ENCODE results near the gene TAS2R38. TPM values are rescaled to one million over a fixed set of nuclear protein-coding genes. Genes with fewer than 3 reads are reported as not detected.

The TAS2R38 gene
- total and polyA plus RNA-seq, 2 experiments from 2014 or later, result 0.24 TPM; not detected in 1

DNA sequence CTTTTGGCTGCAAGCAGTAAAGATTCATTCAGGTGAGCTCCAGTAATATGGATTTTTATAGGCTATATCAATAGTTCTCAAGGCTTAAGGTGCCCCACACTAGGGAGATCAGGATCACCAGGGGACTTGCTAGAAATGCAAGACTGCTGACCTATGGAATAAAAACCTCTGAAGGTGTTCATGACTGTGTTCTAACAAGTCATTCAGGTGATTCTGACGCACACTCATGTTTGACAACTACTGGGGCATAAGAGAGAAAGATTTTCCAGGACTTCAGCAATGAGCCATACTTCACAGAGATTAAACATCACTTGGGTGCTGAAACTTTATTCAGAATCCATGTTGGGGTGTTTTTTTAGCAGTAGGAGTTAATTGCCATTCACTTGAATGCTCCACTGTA is 4.8 kb upstream of the TAS2R38 start (continued):
- TF ChIP-seq, protein P1, sequence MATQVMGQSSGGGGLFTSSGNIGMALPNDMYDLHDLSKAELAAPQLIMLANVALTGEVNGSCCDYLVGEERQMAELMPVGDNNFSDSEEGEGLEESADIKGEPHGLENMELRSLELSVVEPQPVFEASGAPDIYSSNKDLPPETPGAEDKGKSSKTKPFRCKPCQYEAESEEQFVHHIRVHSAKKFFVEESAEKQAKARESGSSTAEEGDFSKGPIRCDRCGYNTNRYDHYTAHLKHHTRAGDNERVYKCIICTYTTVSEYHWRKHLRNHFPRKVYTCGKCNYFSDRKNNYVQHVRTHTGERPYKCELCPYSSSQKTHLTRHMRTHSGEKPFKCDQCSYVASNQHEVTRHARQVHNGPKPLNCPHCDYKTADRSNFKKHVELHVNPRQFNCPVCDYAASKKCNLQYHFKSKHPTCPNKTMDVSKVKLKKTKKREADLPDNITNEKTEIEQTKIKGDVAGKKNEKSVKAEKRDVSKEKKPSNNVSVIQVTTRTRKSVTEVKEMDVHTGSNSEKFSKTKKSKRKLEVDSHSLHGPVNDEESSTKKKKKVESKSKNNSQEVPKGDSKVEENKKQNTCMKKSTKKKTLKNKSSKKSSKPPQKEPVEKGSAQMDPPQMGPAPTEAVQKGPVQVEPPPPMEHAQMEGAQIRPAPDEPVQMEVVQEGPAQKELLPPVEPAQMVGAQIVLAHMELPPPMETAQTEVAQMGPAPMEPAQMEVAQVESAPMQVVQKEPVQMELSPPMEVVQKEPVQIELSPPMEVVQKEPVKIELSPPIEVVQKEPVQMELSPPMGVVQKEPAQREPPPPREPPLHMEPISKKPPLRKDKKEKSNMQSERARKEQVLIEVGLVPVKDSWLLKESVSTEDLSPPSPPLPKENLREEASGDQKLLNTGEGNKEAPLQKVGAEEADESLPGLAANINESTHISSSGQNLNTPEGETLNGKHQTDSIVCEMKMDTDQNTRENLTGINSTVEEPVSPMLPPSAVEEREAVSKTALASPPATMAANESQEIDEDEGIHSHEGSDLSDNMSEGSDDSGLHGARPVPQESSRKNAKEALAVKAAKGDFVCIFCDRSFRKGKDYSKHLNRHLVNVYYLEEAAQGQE (IDR thresholded peaks at IDR 0.05; ENCODE audit: unreplicated experiment), result no peak
- TF ChIP-seq EZH2 (IDR thresholded peaks at IDR 0.05; ENCODE audit: low read depth, unreplicated experiment) (no peak), NANOG (IDR thresholded peaks at IDR 0.05; ENCODE audit: borderline replicate concordance) (no peak), EZH2phosphoT487 (IDR thresholded peaks at IDR 0.05; ENCODE audit: unreplicated experiment) (no peak), STAT1 (IDR thresholded peaks at IDR 0.05; ENCODE audit: unreplicated experiment) (no peak)
- TF ChIP-seq, protein P2, sequence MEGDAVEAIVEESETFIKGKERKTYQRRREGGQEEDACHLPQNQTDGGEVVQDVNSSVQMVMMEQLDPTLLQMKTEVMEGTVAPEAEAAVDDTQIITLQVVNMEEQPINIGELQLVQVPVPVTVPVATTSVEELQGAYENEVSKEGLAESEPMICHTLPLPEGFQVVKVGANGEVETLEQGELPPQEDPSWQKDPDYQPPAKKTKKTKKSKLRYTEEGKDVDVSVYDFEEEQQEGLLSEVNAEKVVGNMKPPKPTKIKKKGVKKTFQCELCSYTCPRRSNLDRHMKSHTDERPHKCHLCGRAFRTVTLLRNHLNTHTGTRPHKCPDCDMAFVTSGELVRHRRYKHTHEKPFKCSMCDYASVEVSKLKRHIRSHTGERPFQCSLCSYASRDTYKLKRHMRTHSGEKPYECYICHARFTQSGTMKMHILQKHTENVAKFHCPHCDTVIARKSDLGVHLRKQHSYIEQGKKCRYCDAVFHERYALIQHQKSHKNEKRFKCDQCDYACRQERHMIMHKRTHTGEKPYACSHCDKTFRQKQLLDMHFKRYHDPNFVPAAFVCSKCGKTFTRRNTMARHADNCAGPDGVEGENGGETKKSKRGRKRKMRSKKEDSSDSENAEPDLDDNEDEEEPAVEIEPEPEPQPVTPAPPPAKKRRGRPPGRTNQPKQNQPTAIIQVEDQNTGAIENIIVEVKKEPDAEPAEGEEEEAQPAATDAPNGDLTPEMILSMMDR (conservative IDR thresholded peaks at IDR 0.05; ENCODE audit: low read depth in 2 of 2), result no peak
- TF ChIP-seq, protein P3, sequence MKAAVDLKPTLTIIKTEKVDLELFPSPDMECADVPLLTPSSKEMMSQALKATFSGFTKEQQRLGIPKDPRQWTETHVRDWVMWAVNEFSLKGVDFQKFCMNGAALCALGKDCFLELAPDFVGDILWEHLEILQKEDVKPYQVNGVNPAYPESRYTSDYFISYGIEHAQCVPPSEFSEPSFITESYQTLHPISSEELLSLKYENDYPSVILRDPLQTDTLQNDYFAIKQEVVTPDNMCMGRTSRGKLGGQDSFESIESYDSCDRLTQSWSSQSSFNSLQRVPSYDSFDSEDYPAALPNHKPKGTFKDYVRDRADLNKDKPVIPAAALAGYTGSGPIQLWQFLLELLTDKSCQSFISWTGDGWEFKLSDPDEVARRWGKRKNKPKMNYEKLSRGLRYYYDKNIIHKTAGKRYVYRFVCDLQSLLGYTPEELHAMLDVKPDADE (IDR thresholded peaks at IDR 0.05), result no peak

DNA sequence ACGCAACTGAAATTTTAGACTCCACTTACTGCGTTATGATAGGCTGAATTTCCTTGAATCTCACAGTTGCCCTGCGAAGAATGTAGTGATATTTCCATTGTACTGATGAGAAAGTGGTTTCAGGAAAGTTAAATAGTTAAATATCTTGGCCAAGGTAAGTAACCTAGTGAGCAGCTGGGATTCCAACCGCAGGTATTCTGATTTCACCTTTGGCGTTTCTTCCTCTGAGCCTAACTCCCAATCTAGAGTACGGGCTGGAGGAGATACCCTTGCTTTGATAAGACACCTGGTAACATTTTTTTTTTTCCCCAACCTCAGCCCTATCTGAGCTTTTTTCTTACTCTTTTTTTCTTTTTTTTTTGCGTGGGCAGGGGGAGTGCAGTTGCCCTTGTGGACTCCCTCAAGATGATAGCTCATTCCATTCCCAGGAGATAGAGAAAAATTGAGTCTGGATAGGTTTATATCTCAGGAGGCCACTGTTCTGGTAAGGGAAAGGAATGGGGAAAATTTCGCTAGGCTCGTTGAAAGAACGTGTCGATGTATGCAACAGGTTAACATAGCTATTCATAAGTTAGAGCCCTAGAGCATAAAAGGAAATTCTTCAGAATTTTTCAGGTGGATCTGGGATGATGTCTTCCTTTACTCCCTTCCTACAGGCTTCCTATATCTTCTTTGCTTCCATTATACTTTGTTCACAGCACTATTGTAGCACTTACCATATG is 3.1 kb upstream of the TAS2R38 start:
- Histone ChIP-seq H4K20me1 (replicated peaks; ENCODE audit: insufficient read depth) (no peaks in the 10 kb centered on the region), H2AFZ (peak overlapping the region; percentile 9; the same call in 1 of the 2 replicates), H3K4me2 (no peak overlapping the region; the same call in 1 of the 2 replicates), H3K36me3 (ENCODE audit: insufficient read depth) (no peaks in the 10 kb centered on the region), H3K4me3 (peak overlapping the region; percentile 15; the same call in 1 of the 2 replicates), H3F3A (replicated peaks; ENCODE audit: low read depth) (no peaks in the 10 kb centered on the region), H3K4me1 (ENCODE audit: insufficient read depth) (no peaks in the 10 kb centered on the region), H3K27me3 (ENCODE audit: insufficient read depth) (no peaks in the 10 kb centered on the region), H3K27ac (ENCODE audit: low read depth) (no peak overlapping the region), H3K79me2 (replicated peaks; ENCODE audit: insufficient read depth) (no peaks in the 10 kb centered on the region), H3K9me2 (ENCODE audit: insufficient read depth) (no peaks in the 10 kb centered on the region)
- Mint-ChIP-seq H3K27me3 (ENCODE audit: insufficient read depth, low read depth, poor library complexity) (peaks cover 5% of the 10 kb centered on the region), H3K9me3 (peaks cover 7% of the 10 kb centered on the region; the same call in 2 of the 3 replicates), H3K4me3 (peak overlapping the region; percentile 12; the same call in 1 of the 3 replicates), H3K36me3 (ENCODE audit: low read depth) (no peaks in the 10 kb centered on the region), H3K4me1 (peaks cover 6% of the 10 kb centered on the region; the same call in 2 of the 3 replicates), H3K27ac (no peak overlapping the region)
- ATAC-seq (peak; percentile 32), DNase-seq (ENCODE audit: low spot score) (no peak)
- no peak for TF ChIP-seq STAT1 (IDR thresholded peaks at IDR 0.05; ENCODE audit: unreplicated experiment)
- TF ChIP-seq, protein P4, sequence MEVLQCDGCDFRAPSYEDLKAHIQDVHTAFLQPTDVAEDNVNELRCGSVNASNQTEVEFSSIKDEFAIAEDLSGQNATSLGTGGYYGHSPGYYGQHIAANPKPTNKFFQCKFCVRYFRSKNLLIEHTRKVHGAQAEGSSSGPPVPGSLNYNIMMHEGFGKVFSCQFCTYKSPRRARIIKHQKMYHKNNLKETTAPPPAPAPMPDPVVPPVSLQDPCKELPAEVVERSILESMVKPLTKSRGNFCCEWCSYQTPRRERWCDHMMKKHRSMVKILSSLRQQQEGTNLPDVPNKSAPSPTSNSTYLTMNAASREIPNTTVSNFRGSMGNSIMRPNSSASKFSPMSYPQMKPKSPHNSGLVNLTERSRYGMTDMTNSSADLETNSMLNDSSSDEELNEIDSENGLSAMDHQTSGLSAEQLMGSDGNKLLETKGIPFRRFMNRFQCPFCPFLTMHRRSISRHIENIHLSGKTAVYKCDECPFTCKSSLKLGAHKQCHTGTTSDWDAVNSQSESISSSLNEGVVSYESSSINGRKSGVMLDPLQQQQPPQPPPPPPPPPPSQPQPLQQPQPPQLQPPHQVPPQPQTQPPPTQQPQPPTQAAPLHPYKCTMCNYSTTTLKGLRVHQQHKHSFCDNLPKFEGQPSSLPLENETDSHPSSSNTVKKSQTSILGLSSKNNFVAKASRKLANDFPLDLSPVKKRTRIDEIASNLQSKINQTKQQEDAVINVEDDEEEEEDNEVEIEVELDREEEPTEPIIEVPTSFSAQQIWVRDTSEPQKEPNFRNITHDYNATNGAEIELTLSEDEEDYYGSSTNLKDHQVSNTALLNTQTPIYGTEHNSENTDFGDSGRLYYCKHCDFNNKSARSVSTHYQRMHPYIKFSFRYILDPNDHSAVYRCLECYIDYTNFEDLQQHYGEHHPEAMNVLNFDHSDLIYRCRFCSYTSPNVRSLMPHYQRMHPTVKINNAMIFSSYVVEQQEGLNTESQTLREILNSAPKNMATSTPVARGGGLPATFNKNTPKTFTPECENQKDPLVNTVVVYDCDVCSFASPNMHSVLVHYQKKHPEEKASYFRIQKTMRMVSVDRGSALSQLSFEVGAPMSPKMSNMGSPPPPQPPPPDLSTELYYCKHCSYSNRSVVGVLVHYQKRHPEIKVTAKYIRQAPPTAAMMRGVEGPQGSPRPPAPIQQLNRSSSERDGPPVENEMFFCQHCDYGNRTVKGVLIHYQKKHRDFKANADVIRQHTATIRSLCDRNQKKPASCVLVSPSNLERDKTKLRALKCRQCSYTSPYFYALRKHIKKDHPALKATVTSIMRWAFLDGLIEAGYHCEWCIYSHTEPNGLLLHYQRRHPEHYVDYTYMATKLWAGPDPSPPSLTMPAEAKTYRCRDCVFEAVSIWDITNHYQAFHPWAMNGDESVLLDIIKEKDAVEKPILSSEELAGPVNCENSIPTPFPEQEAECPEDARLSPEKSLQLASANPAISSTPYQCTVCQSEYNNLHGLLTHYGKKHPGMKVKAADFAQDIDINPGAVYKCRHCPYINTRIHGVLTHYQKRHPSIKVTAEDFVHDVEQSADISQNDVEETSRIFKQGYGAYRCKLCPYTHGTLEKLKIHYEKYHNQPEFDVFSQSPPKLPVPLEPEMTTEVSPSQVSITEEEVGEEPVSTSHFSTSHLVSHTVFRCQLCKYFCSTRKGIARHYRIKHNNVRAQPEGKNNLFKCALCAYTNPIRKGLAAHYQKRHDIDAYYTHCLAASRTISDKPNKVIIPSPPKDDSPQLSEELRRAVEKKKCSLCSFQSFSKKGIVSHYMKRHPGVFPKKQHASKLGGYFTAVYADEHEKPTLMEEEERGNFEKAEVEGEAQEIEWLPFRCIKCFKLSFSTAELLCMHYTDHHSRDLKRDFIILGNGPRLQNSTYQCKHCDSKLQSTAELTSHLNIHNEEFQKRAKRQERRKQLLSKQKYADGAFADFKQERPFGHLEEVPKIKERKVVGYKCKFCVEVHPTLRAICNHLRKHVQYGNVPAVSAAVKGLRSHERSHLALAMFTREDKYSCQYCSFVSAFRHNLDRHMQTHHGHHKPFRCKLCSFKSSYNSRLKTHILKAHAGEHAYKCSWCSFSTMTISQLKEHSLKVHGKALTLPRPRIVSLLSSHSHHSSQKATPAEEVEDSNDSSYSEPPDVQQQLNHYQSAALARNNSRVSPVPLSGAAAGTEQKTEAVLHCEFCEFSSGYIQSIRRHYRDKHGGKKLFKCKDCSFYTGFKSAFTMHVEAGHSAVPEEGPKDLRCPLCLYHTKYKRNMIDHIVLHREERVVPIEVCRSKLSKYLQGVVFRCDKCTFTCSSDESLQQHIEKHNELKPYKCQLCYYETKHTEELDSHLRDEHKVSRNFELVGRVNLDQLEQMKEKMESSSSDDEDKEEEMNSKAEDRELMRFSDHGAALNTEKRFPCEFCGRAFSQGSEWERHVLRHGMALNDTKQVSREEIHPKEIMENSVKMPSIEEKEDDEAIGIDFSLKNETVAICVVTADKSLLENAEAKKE (CRISPR knock-in tag; IDR thresholded peaks at IDR 0.05), result no peak
